Suppressor macrophage treated with lipopolysaccharide for 4 hours (primary cell): ENCODE measurements around the gene TCF7L2.

ENCODE experiments used
- DNase-seq: peaks from one replicate; pipeline ENCODE4 v3.0.0-alpha.2; 2020

Gene TCF7L2

GRCh38 chr10:112949875-112950507 is at the start of gene TCF7L2:
TSS of gene TCF7L2 (plus strand) at chr10:112950247. CDS start at chr10:112950757, 510 bp downstream.
- peak; percentile 95 for DNase-seq

- DNase-seq, result no peak
Measured at GRCh38 chr10:112902730-112903129, 47.3 kb upstream of the TCF7L2 start.

GRCh38 chr10:112904000-112904399 is 46.0 kb upstream of the TCF7L2 start:
- DNase-seq, result no peak

GRCh38 chr10:112906945-112907344 is 43.1 kb upstream of the TCF7L2 start:
- no peak for DNase-seq

- DNase-seq, result no peak
Measured at GRCh38 chr10:112907893-112908292, 42.2 kb upstream of the TCF7L2 start.

- no peak for DNase-seq
Measured at GRCh38 chr10:112911206-112911605, 38.8 kb upstream of the TCF7L2 start.

GRCh38 chr10:112912410-112912928 is 37.6 kb upstream of the TCF7L2 start:
- DNase-seq, result no peak

- DNase-seq, result no peak
Measured at GRCh38 chr10:112913255-112913654, 36.8 kb upstream of the TCF7L2 start.

- DNase-seq, result no peak
Measured at GRCh38 chr10:112913661-112914287, 36.3 kb upstream of the TCF7L2 start.

- no peak for DNase-seq
Measured at GRCh38 chr10:112914288-112914952, 35.6 kb upstream of the TCF7L2 start.

- no peak for DNase-seq
Measured at GRCh38 chr10:112915590-112916572, 34.2 kb upstream of the TCF7L2 start.

- DNase-seq, result no peak
Measured at GRCh38 chr10:112917681-112918080, 32.4 kb upstream of the TCF7L2 start.

- no peak for DNase-seq
Measured at GRCh38 chr10:112918771-112919170, 31.3 kb upstream of the TCF7L2 start.

- no peak for DNase-seq
Measured at GRCh38 chr10:112919721-112920120, 30.3 kb upstream of the TCF7L2 start.

- no peak for DNase-seq
Measured at GRCh38 chr10:112926906-112927688, 22.9 kb upstream of the TCF7L2 start.

- no peak for DNase-seq
Measured at GRCh38 chr10:112927980-112928379, 22.1 kb upstream of the TCF7L2 start.

- no peak for DNase-seq
Measured at GRCh38 chr10:112932658-112933057, 17.4 kb upstream of the TCF7L2 start.

- DNase-seq, result no peak
Measured at GRCh38 chr10:112934193-112934592, 15.9 kb upstream of the TCF7L2 start.

GRCh38 chr10:112938808-112939482 is 11.1 kb upstream of the TCF7L2 start:
- no peak for DNase-seq

- peak; percentile 74 for DNase-seq
Measured at GRCh38 chr10:112945811-112946210, 4.2 kb upstream of the TCF7L2 start.

GRCh38 chr10:112946649-112947048 is 3.4 kb upstream of the TCF7L2 start:
- no peak for DNase-seq
